AG20443 (cell line): ENCODE data around the gene ATP13A3.

Experiments
- DNase-seq: peaks from one replicate; pipeline ENCODE4 v3.0.0; 2012; ENCODE audit warnings: low spot score, mixed read lengths

ATP13A3 gene

DNA sequence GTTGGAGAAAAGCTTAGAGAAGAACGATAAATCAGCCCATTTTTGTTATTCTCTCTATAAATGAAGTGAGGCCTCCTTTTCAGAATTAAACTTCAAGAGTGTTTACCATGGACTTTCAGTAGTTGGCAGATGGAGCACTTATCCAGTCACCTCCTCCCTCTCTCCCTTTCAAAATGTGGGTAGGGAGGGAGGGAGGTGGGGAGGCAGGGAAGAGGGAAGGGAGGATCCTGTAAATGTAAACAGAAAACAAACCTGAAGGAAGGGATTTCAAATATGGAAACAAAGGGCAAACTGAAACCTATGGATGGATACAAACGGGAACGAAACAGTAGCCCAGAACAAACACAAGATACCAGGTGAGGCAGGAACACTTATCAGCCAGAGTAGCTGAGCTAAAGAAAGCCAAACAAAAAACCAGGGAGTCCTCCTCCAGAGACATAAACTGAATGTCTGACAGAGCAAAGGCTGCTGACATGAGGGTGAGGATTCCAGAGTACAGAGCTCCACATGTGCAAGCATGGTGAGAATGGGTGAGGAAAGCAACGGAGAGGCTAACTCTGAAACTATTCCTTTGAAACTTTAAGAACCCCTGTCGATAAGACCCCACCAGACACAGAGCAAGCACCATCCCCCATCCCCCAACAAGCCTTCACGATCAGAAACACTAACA, 46.8 kb downstream of the ATP13A3 start:
- DNase-seq = no peak

DNA sequence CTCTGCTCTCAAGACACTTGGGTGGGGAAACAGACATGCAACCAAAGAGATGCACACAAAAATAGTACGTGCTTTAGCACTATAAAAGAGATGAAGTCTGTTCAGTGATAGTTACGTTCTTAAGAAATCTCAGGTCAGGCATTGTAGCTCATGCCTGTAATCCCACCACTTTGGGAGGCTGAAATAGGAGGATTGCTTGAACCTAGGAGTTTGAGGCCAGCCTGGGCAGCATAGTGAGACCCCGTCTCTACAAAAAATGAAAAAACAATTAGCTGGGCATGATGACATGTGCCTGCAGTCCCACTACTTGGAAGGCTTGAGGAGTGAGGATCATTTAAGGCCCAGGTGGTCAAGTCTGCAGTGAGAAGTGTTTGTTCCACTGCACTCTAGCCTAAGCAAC, 52.3 kb downstream of the ATP13A3 start:
- no peak for DNase-seq

DNA sequence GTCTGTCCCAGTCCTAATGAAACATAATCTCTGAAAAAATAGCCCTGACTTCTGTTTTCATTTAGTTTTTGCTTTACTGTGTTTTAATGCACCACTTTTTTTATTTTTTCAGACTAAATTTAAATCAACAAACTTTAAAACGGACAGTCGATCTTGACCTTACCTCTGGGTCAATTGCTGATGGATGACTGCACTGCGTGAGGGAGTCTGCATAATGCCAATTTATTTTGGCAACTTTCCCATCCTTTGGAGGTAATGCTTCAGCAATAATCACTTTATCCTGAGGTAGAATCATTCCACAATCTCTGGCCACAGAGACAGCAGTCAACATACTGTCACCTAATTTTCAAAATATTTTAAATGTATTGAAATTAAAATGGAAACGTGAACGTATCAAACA, 55.2 kb downstream of the ATP13A3 start:
- no peak for DNase-seq

DNA sequence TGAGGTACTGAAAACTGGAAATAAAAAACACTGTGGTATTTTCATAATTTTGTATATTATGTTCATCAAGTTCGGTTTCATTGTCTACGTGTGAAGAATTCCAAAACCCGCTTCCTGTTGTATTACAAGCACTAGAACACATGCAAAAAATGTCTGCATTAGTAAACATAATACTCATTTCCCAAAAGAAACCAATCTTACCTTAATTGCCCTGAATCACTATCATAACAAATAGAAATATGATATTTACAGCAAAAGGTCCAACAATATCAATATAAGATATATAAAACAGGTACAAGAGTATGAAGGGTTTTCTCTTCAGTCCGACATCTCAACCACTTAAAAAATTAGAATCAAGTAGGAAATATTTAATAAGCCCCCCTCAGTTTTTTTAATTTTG, 61.4 kb downstream of the ATP13A3 start:
- DNase-seq = no peak

DNA sequence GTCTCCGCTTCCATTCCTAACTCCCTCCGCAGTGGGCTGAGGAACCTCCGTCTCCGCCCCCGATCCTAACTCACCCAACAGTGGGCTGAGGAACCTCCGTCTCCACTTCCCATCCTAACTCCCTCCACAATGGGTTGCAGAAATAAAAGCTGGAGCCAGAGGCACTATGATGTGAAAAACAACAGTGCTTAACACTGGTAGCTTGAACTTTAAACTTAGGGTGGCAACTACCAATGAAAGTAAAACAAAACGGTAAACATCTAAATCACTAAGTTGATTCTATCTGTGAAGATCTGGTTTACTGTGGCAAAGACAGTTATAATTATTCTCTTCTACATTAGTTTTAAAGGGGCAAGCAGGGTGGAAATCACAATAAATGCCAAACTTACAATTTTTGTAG, 61.8 kb downstream of the ATP13A3 start:
- no peak for DNase-seq

DNA sequence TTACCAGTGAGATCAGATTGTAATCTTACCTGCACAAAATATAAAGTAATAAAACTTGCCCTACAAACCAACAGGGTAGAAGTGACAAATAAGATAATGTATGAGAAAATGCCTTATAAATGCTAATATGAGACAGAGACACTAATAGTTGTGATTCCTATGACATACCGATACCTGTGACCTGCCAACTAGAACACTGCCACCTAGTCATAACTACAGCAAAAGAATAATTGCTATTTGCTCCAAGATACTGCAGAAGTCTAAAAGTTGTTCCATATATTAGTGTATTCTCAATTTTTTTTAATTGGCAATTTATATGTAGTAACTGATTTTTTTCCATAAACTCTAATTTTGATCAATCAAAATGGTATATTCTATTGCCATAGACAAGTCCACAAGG, 62.4 kb downstream of the ATP13A3 start:
- DNase-seq = no peak

DNA sequence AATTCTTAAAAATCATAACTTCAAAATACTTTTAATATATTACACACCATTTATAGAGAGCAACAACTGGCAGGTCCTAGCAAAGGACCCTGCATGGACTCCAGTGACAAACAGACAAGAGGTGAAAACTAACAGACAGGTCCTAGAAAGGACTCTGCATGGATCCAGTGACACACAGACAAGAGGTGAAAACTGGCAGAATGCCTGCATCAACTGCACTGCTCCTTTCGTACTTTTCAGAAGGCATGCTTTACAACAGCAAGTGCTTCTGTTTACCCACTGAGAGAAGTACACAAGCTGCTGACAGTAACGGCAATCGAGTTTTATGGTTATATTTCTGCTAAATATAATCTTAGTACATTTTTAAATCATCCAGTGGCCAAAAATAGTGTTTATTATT, 63.5 kb downstream of the ATP13A3 start:
- DNase-seq = no peak

DNA sequence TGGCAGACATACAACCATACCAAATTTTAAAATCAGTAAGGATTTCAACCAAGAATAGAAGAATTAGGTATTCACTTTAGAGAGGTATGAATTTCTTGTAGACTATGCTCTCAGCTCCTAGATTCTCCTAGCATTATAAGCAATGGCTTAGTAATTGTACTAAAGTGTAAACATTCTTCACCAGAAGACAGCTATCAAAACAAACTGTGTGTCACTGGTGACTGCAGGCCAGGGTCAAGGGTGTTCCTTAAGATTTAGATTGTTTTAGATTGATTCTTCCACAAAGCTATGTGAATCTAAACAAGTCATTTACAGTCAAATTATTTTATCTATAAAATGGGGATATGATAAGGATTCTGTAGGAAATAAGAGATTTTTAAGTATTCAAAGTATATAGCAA, 64.6 kb downstream of the ATP13A3 start:
- DNase-seq = peak; percentile 34

DNA sequence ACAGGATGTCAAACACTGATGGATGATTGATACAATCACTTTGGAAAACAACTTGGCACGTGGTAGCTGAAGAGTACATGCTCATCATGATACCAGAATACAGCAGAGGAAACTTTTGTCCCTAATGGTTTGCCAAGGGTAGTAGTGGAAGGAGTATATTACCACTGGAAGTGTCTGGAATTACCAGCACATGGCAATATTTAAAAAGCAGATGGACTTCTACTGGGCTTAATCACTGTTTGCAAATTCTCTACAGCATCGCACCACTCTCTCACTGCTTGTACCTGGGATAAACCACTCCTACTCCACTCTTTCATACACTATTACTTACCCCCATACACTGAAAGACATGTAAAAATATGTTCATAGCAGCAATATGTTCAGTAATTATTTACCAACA, 68.1 kb downstream of the ATP13A3 start:
- no peak for DNase-seq

DNA sequence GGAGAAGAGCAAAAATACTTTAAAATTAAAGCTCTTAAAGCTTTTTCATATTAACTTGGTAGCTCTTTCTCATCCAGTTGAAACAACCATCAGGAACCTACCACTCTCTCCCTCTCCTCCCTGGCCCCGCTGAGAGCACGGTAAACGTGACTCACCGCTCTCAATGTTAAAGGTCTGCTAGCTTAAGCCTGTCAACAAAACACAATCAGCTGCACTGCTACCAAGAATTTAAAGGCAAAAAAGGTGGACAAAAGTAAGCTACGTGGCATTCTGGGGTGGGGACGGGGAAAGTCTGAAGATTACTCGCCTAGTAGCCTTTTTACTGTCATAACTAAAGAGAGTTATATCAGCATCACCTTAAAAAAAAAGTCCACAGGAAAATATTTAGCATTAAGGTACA, 79.4 kb downstream of the ATP13A3 start:
- DNase-seq = no peak

DNA sequence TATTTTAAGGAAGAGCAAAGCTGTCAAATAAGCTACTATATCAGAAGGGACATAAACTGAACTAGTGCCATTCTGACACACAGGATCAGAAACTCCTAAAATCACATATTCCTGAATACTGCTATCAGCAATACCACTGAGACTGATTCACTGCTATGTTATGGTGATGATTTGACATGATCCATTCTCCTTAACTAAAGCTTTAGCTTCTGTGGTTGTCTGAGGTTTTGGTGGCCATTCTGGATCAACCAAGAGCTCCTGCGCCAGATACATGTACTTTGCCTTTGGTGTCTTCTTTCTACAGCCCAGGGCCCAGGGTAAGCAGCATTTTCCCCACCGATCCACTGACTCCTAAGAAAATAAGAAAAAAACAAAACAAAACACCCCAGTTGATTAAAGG, 81.0 kb downstream of the ATP13A3 start:
- DNase-seq = no peak

DNA sequence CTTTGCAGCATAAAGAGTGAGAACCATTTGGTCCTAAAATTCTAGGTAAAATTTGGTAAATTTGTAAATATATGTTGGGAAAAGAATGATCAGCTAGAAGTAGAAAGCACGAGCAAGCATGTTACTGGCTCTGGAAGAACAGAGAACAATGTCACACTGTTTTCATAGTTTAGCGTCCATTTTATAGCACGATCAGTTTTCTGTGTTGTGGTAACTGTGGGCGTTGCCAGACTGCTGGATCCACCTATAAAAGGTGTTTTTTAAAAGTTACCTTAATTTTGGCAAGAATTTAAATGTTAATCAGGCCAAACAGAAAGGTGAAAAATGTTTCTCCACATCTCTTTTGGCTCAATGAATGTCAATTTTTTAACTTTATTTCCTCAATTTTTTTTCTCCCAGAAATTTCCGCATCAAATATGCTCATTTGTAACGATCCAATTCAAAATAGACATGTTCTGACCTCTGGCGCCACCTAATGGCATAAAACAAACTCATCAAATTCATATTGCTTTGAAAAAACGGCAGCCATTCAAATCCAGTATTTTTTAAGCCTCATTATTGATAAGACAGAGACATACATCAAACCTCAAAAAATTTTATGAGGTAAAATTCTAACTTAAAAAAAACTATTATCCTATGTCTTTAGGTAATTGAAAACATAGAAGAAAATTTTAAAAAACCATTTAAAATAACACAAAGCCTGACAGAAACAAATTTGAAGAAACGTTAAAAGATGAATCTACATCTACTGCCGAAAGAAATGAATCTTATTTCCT, 82.2 kb downstream of the ATP13A3 start:
- DNase-seq = peak; percentile 40

DNA sequence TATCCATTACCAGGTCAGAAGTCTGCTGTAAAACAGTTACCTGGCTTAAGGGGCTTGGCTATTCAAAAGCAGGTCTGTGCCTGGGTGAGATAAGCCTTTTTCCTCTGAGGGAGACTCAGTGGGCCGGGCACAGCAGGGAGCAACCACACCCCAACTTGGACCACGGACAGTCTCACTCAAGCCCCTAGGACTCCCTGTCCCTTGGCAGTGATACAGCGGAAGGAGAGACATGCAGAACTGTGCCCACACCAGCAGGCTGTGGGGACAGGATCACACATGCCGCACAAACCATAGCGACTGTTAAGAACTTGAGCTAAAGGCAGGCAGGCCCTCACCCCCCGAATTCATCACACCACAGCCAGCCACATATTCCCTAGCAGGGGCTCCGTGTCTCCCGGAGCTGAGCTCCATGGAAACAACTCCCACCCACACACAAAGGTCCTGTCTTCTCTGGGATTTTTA, 84.9 kb downstream of the ATP13A3 start:
- no peak for DNase-seq

DNA sequence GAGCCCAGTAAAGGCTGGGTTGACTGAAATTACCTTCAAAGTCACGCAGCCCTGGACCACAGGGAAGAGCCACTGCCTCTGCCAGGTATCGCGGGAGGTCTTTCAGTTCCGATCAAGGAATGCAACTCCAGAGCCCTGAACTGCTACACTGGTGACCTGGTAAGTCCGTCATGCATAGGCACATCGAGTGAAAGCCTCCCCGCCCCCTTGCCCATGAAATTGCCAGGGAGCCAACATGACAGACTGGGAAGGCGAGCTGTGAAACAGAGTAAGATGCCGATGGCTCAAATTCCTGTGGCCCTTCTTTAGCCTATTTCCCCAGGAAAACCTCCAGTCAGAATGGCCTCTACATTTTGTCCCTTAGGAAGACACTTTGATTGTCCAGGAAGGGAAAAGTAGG, 85.5 kb downstream of the ATP13A3 start:
- DNase-seq = no peak

DNA sequence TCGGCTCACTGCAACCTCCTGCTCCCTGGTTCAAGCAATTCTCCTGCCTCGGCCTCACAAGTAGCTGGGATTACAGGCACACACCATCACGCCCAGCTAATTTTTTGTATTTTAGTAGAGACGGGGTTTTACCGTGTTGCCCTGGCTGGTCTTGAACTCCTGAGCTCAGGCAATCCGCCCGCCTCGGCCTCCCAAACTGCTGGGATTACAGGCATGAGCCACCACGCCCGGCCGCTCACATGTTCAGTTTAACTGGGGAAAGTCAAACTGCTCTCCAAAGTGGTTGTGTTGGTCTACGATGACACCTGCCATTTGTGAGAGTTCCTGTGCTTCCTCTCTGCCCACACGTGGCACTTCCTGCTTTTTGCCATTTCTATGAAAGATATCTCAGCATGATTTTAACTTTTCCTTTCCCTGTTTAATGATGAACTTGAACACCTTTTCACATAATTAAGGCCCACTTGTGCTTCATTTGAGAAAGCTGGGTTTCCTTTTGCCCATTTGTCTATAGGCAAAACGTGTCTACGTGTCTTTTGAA, 86.9 kb downstream of the ATP13A3 start:
- DNase-seq = no peak

DNA sequence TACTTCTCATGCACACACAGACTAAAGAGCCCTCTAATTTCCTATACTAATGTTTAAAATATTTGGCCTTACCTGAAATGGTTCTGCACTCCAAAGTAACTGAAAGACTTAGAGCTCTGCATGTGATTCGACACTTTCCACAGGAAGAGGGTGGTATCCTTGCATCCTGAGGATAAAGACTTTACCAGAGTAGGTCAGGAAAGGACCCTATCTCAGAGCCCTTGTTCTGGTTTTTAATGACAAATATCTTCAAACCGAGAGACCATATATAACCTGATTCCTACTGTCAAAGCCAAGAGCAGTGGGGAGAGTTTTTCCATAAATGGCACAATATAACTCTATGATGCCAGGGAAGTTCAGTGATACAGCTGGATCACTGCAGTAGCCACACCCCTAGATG, 87.6 kb downstream of the ATP13A3 start, which contains the start of gene GP5:
TSS of gene GP5 (minus strand) at position 101 of the 400 bp plus-strand sequence. CDS start 984 bp downstream, outside the sequence.
- no peak for DNase-seq

DNA sequence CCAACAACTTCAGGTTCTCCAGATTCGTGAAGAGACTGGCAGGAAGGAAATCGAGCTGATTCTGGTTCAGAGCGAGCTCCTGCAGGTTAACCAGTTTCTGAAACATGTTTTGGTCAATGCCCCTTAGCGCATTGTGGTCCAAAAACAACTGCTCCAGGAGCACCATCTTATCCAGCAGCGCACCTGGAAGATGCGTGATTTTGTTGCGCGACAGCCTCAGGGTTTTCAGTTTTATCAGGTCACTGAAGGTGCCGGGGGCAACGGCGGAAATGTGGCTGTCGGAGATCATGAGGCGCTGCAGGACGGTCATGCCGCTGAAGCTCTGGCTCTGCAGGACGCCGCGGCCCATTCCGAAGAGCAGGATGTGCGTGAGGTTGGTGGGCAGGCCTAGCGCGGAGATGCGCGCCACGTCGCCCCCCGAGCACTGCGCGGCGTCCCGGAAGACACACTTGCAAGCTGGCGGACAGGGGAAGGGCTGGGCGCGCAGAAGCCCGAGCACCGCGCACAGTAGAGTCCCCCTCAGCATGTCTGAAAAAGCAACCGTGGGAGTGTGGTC, 89.0 kb downstream of the ATP13A3 start:
- DNase-seq = no peak

DNA sequence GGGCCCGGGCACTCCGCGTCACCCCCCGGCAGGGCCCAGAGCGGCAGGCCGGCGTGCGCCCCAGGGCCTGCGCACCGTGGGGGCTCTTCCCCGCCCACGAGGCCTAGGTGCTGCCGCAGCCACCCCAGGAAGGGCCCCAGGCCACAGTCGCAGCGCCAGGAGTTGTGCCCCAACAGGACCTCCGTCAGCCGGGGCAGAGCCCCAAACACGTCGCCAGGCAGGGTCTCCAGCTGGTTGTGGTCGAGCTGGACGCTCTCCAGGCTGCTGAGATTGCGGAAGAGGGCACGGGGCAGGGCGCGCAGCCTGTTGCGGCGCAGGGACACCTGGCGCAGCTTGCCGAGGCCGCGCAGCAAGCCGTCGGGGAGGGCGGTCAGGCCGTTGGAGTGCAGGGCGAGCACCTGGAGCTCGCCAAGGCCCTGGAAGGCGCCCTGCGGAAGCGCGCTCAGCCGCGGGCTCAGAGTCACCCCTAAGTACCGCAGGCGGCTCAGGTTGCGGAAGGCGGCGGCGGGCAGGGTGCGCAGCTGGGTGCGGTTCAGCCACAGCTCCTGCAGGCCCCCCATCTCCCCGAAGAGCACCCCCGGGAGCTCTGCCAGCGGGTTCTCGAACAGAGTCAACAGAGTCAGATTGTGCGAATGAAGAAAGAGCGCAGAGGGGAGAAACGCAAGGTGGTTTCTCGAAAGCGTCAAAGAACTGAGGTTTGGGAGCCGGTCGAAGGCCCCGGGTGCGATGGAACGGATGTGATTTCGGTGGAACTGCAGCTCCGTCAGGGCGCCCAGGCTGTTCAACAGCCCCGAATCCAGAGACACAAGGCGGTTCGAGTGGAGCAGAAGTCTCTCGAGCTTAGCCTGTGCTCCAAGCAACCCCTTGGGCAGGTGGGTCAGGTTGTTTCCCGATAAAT, 89.7 kb downstream of the ATP13A3 start:
- no peak for DNase-seq

DNA sequence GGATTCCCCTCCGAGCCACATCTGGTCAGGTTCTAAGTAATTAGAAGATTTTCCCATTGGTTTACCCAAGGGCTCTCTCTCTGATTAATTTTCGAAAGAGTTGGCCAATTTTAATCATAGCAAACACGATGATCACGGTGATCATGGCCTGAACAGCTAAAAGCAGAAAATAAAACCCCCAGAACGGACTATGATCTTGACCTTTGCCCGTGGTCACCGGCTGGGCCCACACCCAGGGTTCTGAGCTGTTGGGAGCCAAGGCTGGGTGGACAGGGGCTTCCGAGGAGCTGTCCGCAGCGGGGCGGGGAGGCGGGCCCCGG, 90.3 kb downstream of the ATP13A3 start:
- peak; percentile 30 for DNase-seq

DNA sequence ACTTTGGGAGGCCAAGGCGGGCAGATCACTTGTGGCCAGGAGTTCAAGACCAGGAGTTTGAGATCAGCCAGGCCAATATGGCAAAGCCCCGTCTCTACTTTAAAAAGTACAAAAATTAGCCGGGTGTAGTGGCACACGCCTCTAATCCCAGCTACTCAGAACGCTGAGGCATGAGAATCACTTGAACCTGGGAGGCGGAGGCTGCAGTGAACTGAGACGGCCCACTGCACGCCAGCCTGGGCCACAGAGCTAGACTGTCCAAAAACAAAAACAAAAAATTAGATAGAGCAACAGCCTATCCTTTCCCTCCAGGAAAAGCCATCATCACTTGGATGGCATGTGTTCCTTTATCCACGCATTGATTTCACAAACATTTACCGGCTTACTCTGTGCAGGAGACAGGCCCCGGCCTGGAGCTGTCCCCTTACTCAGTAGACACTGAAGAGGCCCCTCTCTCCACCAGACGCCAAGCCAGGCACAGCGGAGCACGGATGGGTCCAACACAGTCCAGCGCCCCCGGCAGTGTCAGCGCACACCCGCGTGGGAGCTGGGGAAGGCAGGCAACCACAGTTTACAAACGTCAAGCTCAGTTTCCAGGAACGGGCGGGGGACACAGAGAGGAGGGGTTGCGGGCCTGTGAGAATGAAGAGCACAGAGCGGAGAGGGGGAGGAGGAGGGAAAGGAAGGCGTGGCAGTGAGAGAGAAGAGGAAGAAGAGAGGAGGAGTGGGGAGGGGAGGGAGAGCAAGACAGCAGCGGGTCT, 90.8 kb downstream of the ATP13A3 start:
- DNase-seq = peak; percentile 70

DNA sequence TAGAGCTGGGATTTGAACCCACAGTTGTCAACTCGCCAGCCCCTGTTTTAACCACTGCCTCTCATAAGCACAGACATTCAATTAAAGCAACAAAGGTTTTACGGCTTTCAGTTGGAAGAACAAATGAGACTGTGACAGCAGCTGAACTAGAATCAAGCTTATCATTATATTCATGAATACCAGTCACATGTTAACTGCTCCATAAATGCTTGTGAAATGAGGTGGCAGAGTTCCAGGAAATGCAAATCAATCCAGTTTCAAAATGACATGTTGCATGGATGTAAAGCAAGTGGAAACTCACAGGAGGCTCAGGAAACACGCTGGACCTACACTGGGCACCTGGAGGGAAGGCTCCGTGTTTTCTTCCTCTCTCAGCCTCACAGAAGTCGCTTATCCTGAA, 91.6 kb downstream of the ATP13A3 start:
- DNase-seq = no peak
